Measurements from ENCODE around the gene SNX33. TPM values are rescaled to one million over a fixed set of nuclear protein-coding genes. Genes with fewer than 3 reads are reported as not detected.
A peak's percentile ranks its signal among the peaks of the same experiment; 100 is the strongest.

Gene SNX33
- total RNA-seq, 1 donor from 2014 or later: 25.6 TPM

- Histone ChIP-seq H3K9ac (ENCODE audit: low read length) (peak overlapping the region; percentile 89), H3K79me2 (ENCODE audit: insufficient read depth, low read length) (peaks cover 36% of the 10 kb centered on the region), H3K4me1 (ENCODE audit: insufficient read depth, low read length) (peaks cover 31% of the 10 kb centered on the region), H3K4me2 (ENCODE audit: low read length) (peak overlapping the region; percentile 98), H3K27me3 (ENCODE audit: insufficient read depth, low read length) (no peaks in the 10 kb centered on the region), H3K27ac (ENCODE audit: low read depth, low read length) (no peak overlapping the region), H3K4me3 (ENCODE audit: insufficient read depth, low read depth, low read length) (no peak overlapping the region), H2AFZ (ENCODE audit: low read depth, low read length) (no peak overlapping the region), H3K36me3 (ENCODE audit: insufficient read depth, low read length) (no peaks in the 10 kb centered on the region), H3K9me3 (ENCODE audit: insufficient read depth, low read depth, low read length) (no peaks in the 10 kb centered on the region), H4K20me1 (ENCODE audit: insufficient read depth, low read length) (peaks cover 24% of the 10 kb centered on the region)
- Mint-ChIP-seq H3K4me1 (ENCODE audit: low read depth, unreplicated experiment) (peaks cover 14% of the 10 kb centered on the region), H3K4me3 (ENCODE audit: unreplicated experiment) (peak overlapping the region; percentile 95), H3K36me3 (ENCODE audit: low read depth, unreplicated experiment) (no peaks in the 10 kb centered on the region), H3K27me3 (ENCODE audit: low read depth, unreplicated experiment) (no peaks in the 10 kb centered on the region), H3K9me3 (ENCODE audit: unreplicated experiment) (no peaks in the 10 kb centered on the region), H3K27ac (ENCODE audit: unreplicated experiment) (peak overlapping the region; percentile 81)
- no peak for TF ChIP-seq EZH2 (IDR thresholded peaks at IDR 0.05; ENCODE audit: insufficient read depth, low read length)
- TF ChIP-seq CTCF (IDR thresholded peaks at IDR 0.05; ENCODE audit: insufficient read depth, low read depth, low read length): no peak
- FAIRE-seq (no peak), DNase-seq (ENCODE audit: low read depth) (no peak)
Measured at GRCh38 chr15:75641179-75641503, 6.6 kb upstream of the SNX33 start.

- TF ChIP-seq EZH2 (IDR thresholded peaks at IDR 0.05; ENCODE audit: insufficient read depth, low read length): no peak
- TF ChIP-seq CTCF (IDR thresholded peaks at IDR 0.05; ENCODE audit: insufficient read depth, low read depth, low read length): no peak
- no peak overlapping the region for H2AFZ ChIP-seq (ENCODE audit: low read depth, low read length)
- H3K4me3 ChIP-seq (ENCODE audit: insufficient read depth, low read depth, low read length): no peak overlapping the region
- Mint-ChIP-seq H3K9me3 (ENCODE audit: unreplicated experiment) (no peaks in the 10 kb centered on the region), H3K27ac (ENCODE audit: unreplicated experiment) (no peak overlapping the region), H3K4me3 (ENCODE audit: unreplicated experiment) (no peak overlapping the region), H3K4me1 (ENCODE audit: low read depth, unreplicated experiment) (peaks cover 17% of the 10 kb centered on the region), H3K36me3 (ENCODE audit: low read depth, unreplicated experiment) (no peaks in the 10 kb centered on the region), H3K27me3 (ENCODE audit: low read depth, unreplicated experiment) (no peaks in the 10 kb centered on the region)
- no peak overlapping the region for H3K4me2 ChIP-seq (ENCODE audit: low read length)
- H3K27me3 ChIP-seq (ENCODE audit: insufficient read depth, low read length): no peaks in the 10 kb centered on the region
- no peaks in the 10 kb centered on the region for H3K9me3 ChIP-seq (ENCODE audit: insufficient read depth, low read depth, low read length)
- peaks cover 39% of the 10 kb centered on the region for H3K79me2 ChIP-seq (ENCODE audit: insufficient read depth, low read length)
- no peaks in the 10 kb centered on the region for H3K36me3 ChIP-seq (ENCODE audit: insufficient read depth, low read length)
- FAIRE-seq: no peak
- H3K27ac ChIP-seq (ENCODE audit: low read depth, low read length): no peak overlapping the region
- DNase-seq (ENCODE audit: low read depth): no peak
- peaks cover 24% of the 10 kb centered on the region for H4K20me1 ChIP-seq (ENCODE audit: insufficient read depth, low read length)
- H3K4me1 ChIP-seq (ENCODE audit: insufficient read depth, low read length): peaks cover 34% of the 10 kb centered on the region
- H3K9ac ChIP-seq (ENCODE audit: low read length): no peak overlapping the region
Measured at GRCh38 chr15:75641603-75642002, 6.1 kb upstream of the SNX33 start.

- Histone ChIP-seq H3K27ac (ENCODE audit: low read depth, low read length) (no peak overlapping the region), H3K36me3 (ENCODE audit: insufficient read depth, low read length) (no peaks in the 10 kb centered on the region), H3K9ac (ENCODE audit: low read length) (no peak overlapping the region), H3K4me2 (ENCODE audit: low read length) (peak overlapping the region; percentile 0), H3K9me3 (ENCODE audit: insufficient read depth, low read depth, low read length) (no peaks in the 10 kb centered on the region), H3K4me3 (ENCODE audit: insufficient read depth, low read depth, low read length) (no peak overlapping the region), H3K4me1 (ENCODE audit: insufficient read depth, low read length) (peaks cover 28% of the 10 kb centered on the region), H2AFZ (ENCODE audit: low read depth, low read length) (no peak overlapping the region), H3K79me2 (ENCODE audit: insufficient read depth, low read length) (peaks cover 33% of the 10 kb centered on the region), H3K27me3 (ENCODE audit: insufficient read depth, low read length) (no peaks in the 10 kb centered on the region), H4K20me1 (ENCODE audit: insufficient read depth, low read length) (peaks cover 11% of the 10 kb centered on the region)
- Mint-ChIP-seq H3K4me1 (ENCODE audit: low read depth, unreplicated experiment) (peaks cover 21% of the 10 kb centered on the region), H3K27me3 (ENCODE audit: low read depth, unreplicated experiment) (no peaks in the 10 kb centered on the region), H3K9me3 (ENCODE audit: unreplicated experiment) (no peaks in the 10 kb centered on the region), H3K4me3 (ENCODE audit: unreplicated experiment) (peak overlapping the region; percentile 30), H3K27ac (ENCODE audit: unreplicated experiment) (no peak overlapping the region), H3K36me3 (ENCODE audit: low read depth, unreplicated experiment) (peaks cover 5% of the 10 kb centered on the region)
- DNase-seq (ENCODE audit: low read depth): no peak
- no peak for TF ChIP-seq EZH2 (IDR thresholded peaks at IDR 0.05; ENCODE audit: insufficient read depth, low read length)
- TF ChIP-seq CTCF (IDR thresholded peaks at IDR 0.05; ENCODE audit: insufficient read depth, low read depth, low read length): no peak
- no peak for FAIRE-seq
Measured at GRCh38 chr15:75644376-75644775, 3.3 kb upstream of the SNX33 start.

Data from astrocyte (in vitro differentiated cells and primary cell).